K562 (cell line): ENCODE data around the gene NEDD4L. TPM values are rescaled to one million over a fixed set of nuclear protein-coding genes. Genes with fewer than 3 reads are reported as not detected.
"Not testable (repeated sequence)": the region's sequence is repeated elsewhere in the genome, so short reads cannot be mapped to it uniquely, and the experiment has no call there.

Source experiments
- ATAC-seq: fragments of 200-7000 bp; cut with Tn5 transposase; 3 replicates; pipeline ENCODE4 v1.9.1; 2020; ENCODE audit warnings: moderate library complexity
- BruUV-seq: library from RNA; stranded (reverse); fragments of 400-500 nt; replicated peaks from 2 replicates; lab custom pipeline; 2021; lab: Mats Ljungman, UMichigan
- CTCF ChIA-PET: fragments of 300-600 bp; formaldehyde crosslinking; extraction: SDS; loops from one replicate; lab custom pipeline; 2021; ENCODE audit warnings: low intra/inter-chr PET ratio; lab: Yijun Ruan, JAX
- POLR2A ChIA-PET: fragments of 300-600, 350-650 bp; sonication (Branson Sonifier 250); formaldehyde crosslinking; extraction: SDS; loops from one replicate; lab custom pipeline; 2021; ENCODE audit warnings: antibody characterized with exemption, inconsistent platforms; lab: Yijun Ruan, JAX
- DNase-seq, 4 experiments: peaks; one replicate each; pipeline versions ENCODE4 v3.0.0 to v3.0.0-alpha.2; 2011 to 2018; ENCODE audit warnings: low spot score in 3 of 4, mixed read lengths in 3 of 4; ENCODE audit errors: extremely low read depth in 1 of 4
- FAIRE-seq: peaks from 2 replicates; lab custom pipeline; 2011; peaks lifted over from hg19 to GRCh38; lab: Jason Lieb, UNC
- H2AFZ ChIP-seq: 2 replicates; pipeline ENCODE4 v1.6.0; 2011; ENCODE audit warnings: low read depth, low read length, control low read depth, inconsistent platforms
- H3K27ac ChIP-seq: fragments of 200-600 bp; 3 replicates; pipeline ENCODE4 v1.8.0; 2011; ENCODE audit warnings: low read depth, mild to moderate bottlenecking, control low read depth, inconsistent platforms, low read length, moderate library complexity, mixed read lengths; ENCODE audit errors: extremely low read depth
- H3K27me3 ChIP-seq, 2 experiments: fragments of 300-600 bp in 1 of 2; 2 replicates in 1 of 2; 3 replicates in 1 of 2; pipeline versions ENCODE4 v1.6.0 to v1.8.0; 2011; ENCODE audit warnings: inconsistent platforms in 2 of 2, low read length in 2 of 2, mild to moderate bottlenecking in 1 of 2, mixed read lengths in 1 of 2, moderate library complexity in 1 of 2; ENCODE audit not compliant: control insufficient read depth in 2 of 2, insufficient read depth in 2 of 2
- H3K36me3 ChIP-seq: fragments of 300-600 bp; 3 replicates; pipeline ENCODE4 v1.8.0; 2011; ENCODE audit warnings: mild to moderate bottlenecking, low read length, inconsistent platforms; ENCODE audit not compliant: control insufficient read depth, insufficient read depth
- H3K4me1 ChIP-seq, 2 experiments: fragments of 200-600 bp in 1 of 2; replicated peaks in 1 of 2; 2 replicates in 1 of 2; 3 replicates in 1 of 2; pipeline versions ENCODE4 v1.5.1 to v1.8.0; 2011; ENCODE audit warnings: inconsistent platforms in 2 of 2, low read length in 2 of 2, mild to moderate bottlenecking in 1 of 2, mixed read lengths in 1 of 2, moderate library complexity in 1 of 2; ENCODE audit not compliant: control insufficient read depth in 2 of 2, insufficient read depth in 2 of 2
- H3K4me2 ChIP-seq: 2 replicates; pipeline ENCODE4 v1.6.1; 2011; ENCODE audit warnings: low read length, control low read depth, inconsistent platforms, mixed read lengths; ENCODE audit not compliant: insufficient read depth
- H3K4me3 ChIP-seq: fragments of 200-600 bp; sonication (generic), shearing (Covaris generic); 2 replicates; pipeline ENCODE4 v1.5.1; 2016; ENCODE audit warnings: control low read depth, inconsistent platforms
- H3K79me2 ChIP-seq: fragments of 200-600 bp; 3 replicates; pipeline ENCODE4 v1.8.0; 2011; ENCODE audit warnings: low read length, inconsistent platforms; ENCODE audit not compliant: control insufficient read depth, insufficient read depth
- H3K9ac ChIP-seq, 2 experiments: 2 replicates each; pipeline versions ENCODE4 v1.6.0 to v1.6.1; 2011; ENCODE audit warnings: low read depth in 2 of 2, low read length in 2 of 2, control low read depth in 1 of 2, inconsistent platforms in 1 of 2, mild to moderate bottlenecking in 1 of 2, mixed read lengths in 1 of 2; ENCODE audit not compliant: insufficient read depth in 1 of 2
- H3K9me1 ChIP-seq: one replicate; pipeline ENCODE4 v1.6.0; 2011; ENCODE audit warnings: inconsistent platforms, mild to moderate bottlenecking, low read length, moderate library complexity; ENCODE audit not compliant: control insufficient read depth, insufficient read depth
- H3K9me3 ChIP-seq: replicated peaks from 2 replicates; pipeline ENCODE4 v1.5.1; 2011; ENCODE audit warnings: low read depth, low read length, inconsistent platforms; ENCODE audit not compliant: control insufficient read depth, insufficient read depth
- H4K20me1 ChIP-seq: replicated peaks from 2 replicates; pipeline ENCODE4 v1.6.1; 2011; ENCODE audit warnings: low read length, inconsistent platforms, mixed read lengths; ENCODE audit not compliant: control insufficient read depth, insufficient read depth
- XRCC3 ChIP-seq: fragments of 450-650 bp; IDR thresholded peaks from 2 replicates; pipeline ENCODE4 v1.6.1; 2017; ENCODE audit warnings: mild to moderate bottlenecking, moderate library complexity
- XRCC5 ChIP-seq: fragments of 200-400 bp; formaldehyde crosslinking; IDR thresholded peaks from 2 replicates; pipeline ENCODE4 v1.6.1; 2017; ENCODE audit warnings: low read depth, mild to moderate bottlenecking, low read length
- ZNF316 ChIP-seq: fragments of 450-650 bp; IDR thresholded peaks from 2 replicates; pipeline ENCODE4 v1.6.1; 2016
- WGBS: fragments of 100-300 bp; shearing (Covaris generic); methylation state at CpG from one replicate; pipeline ENCODE4 v1.1.6; 2016; ENCODE audit warnings: low coverage, mixed read lengths; ENCODE audit not compliant: insufficient coverage; ENCODE audit errors: missing lambda C conversion rate; 5-methylcytosine and 5-hydroxymethylcytosine counted together
- in situ Hi-C: fragments of 300-500 bp; cut with MboI; formaldehyde crosslinking; loops from 4 replicates; pipeline ENCODE4 v1.15.0; 2018; ENCODE audit warnings: inconsistent platforms, mixed read lengths
- intact Hi-C: fragments of 100-400 bp; cut with micrococcal nuclease; formaldehyde crosslinking; loops from 2 replicates; pipeline ENCODE4 v1.14.2; 2022
- polyA plus RNA-seq, 8 experiments: library from polyadenylated mRNA; depleted of rRNA in 4 of 8; stranded (reverse) in 5 of 8; unstranded in 3 of 8; fragments of >200 nt; fragmentation: Nextera tagmentation in 2 of 8; fragmentation: Illumina TruSeq in 1 of 8; extraction: Ambion mirVana in 2 of 8; extraction: Trizol in 1 of 8; gene quantifications; 2 replicates each; pipeline versions ENCODE4 v1.2.1 to v1.2.3, GENCODE V29; 2011 to 2014; ENCODE audit warnings: inconsistent platforms in 1 of 8, missing spikeins in 1 of 8
- total RNA-seq, 7 experiments: library from RNA; depleted of rRNA in 6 of 7; stranded (reverse); fragments of >200 nt in 6 of 7; fragmentation: Illumina TruSeq in 2 of 7; extraction: Trizol in 2 of 7; gene quantifications; 2 replicates each; pipeline versions ENCODE4 v1.2.1 to v1.2.3, GENCODE V29; 2011 to 2021; ENCODE audit warnings: low replicate concordance in 1 of 7

The NEDD4L gene
- total and polyA plus RNA-seq, 9 of the 15 experiments (the other 6 are each of a cell fraction or from before 2014, with no cell fraction given) = 8.1 to 33.4 (median 19.9) TPM

DNA sequence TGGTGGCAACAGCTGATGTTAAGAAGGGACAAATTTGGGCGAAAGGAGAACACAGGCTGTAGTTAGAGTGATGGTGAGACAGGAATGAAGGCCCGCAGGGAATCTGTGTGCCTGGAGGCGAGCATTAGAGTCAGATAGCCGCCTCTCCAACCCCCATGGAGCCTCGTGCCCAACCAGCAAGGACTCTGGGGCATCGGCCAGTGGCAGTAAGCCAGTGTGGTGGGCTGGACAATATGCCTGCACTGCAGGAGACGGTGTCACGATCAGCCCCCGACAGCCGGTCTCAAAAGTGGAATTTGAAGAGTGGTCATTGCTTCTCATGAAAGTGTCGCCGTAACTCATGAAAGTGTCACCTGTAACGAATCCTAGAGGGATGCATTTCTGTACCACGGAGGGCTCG is 335.4 kb downstream of the NEDD4L start:
- H3K79me2 ChIP-seq = no peaks in the 10 kb centered on the region
- H3K9ac ChIP-seq = no peak overlapping the region
- ATAC-seq (no peak), DNase-seq (no peak), FAIRE-seq (no peak)
- no peak overlapping the region for H3K4me3 ChIP-seq
- no peaks in the 10 kb centered on the region for H3K27me3 ChIP-seq
- WGBS = 89% methylated on average over 10 of the region's 15 CpGs
- H4K20me1 ChIP-seq = no peaks in the 10 kb centered on the region
- 0 out of 3 replicates have a peak, but pooled peaks cover 9% of the 10 kb centered on the region for H3K36me3 ChIP-seq
- intact Hi-C loops = no loop called here
- no TSS peak for BruUV-seq
- no peaks in the 10 kb centered on the region for H3K9me3 ChIP-seq
- ChIA-PET POLR2A (no interaction called here), CTCF (no interaction called here)
- no peaks in the 10 kb centered on the region for H3K9me1 ChIP-seq
- no peak overlapping the region for H3K27ac ChIP-seq
- in situ Hi-C loops = no loop called here
- no peak overlapping the region for H2AFZ ChIP-seq
- TF ChIP-seq XRCC5 (no peak), ZNF316 (no peak), XRCC3 (no peak)
- H3K4me1 ChIP-seq = peaks cover 0 to 4% of the 10 kb centered on the region in 2 experiments; a peak in 1 of 5 replicates
- H3K4me2 ChIP-seq = no peak overlapping the region

DNA sequence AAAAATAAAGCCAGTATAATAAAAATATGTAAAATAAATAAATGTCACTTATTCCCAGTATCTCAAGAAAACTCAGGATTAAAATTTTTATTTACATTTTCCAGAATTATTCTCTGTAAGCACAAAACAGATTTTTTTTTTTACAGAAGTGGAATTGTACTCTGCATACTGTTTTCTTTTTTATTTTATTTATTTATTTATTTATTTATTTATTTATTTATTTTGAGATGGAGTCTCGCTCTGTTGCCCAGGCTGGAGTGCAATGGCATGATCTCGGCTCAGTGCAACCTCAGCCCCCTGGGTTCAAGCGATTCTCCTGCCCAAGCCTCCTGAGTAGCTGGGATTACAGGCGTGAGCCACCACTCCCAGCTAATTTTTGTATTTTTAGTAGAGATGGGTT is 336.1 kb downstream of the NEDD4L start:
- intact Hi-C loops, H3K9me3 ChIP-seq, H3K79me2 ChIP-seq, in situ Hi-C loops, H4K20me1 ChIP-seq, H3K9me1 ChIP-seq, H3K4me1 ChIP-seq, FAIRE-seq, H2AFZ ChIP-seq, H3K9ac ChIP-seq, H3K4me3 ChIP-seq, BruUV-seq, ATAC-seq, H3K27ac ChIP-seq, DNase-seq, H3K4me2 ChIP-seq, CTCF ChIA-PET, H3K36me3 ChIP-seq, H3K27me3 ChIP-seq, POLR2A ChIA-PET: not testable (repeated sequence)
- 94% methylated on average over 3 of the region's 4 CpGs for WGBS
